HepG2 (cell line): ENCODE measurements around the gene SRSF2. TPM values are rescaled to one million over a fixed set of nuclear protein-coding genes. Genes with fewer than 3 reads are reported as not detected.

Source experiments
- AGO2 ChIP-seq: fragments of 200-400 bp; formaldehyde crosslinking; optimal IDR thresholded peaks from 2 replicates; pipeline ENCODE3; 2017; ENCODE audit warnings: mild to moderate bottlenecking, low read depth, low read length, moderate library complexity
- ARNTL ChIP-seq: sonication (generic); formaldehyde crosslinking; IDR thresholded peaks from 2 replicates; pipeline ENCODE4 v1.4.0; 2020; ENCODE audit warnings: mild to moderate bottlenecking, missing genetic modification reagents
- E2F5 ChIP-seq: sonication (generic); formaldehyde crosslinking; conservative IDR thresholded peaks from 2 replicates; pipeline ENCODE4 v1.4.0; 2020; ENCODE audit warnings: missing genetic modification reagents
- ELF4 ChIP-seq: sonication (generic); formaldehyde crosslinking; IDR thresholded peaks from 2 replicates; pipeline ENCODE4 v1.5.0; 2020; ENCODE audit warnings: missing genetic modification reagents, mild to moderate bottlenecking, moderate library complexity, borderline replicate concordance
- FOSL2 ChIP-seq: sonication (generic); formaldehyde crosslinking; IDR thresholded peaks from 2 replicates; pipeline ENCODE4 v1.4.0; 2020; ENCODE audit warnings: missing genetic modification reagents
- HMG20B ChIP-seq: conservative IDR thresholded peaks from 2 replicates; pipeline ENCODE4 v1.6.1; 2016; ENCODE audit warnings: missing genetic modification reagents, missing compliant biosample characterization
- ISX ChIP-seq: sonication (generic); formaldehyde crosslinking; conservative IDR thresholded peaks from 2 replicates; pipeline ENCODE4 v1.5.0; 2020; ENCODE audit warnings: missing genetic modification reagents
- MBD4 ChIP-seq: IDR thresholded peaks from 2 replicates; pipeline ENCODE4 v1.6.1; 2012; ENCODE audit warnings: low read length, inconsistent platforms, borderline replicate concordance
- MBNL3 ChIP-seq: fragments of 250-450 bp; sonication (Bioruptor Pico); conservative IDR thresholded peaks from 2 replicates; pipeline ENCODE4 v1.8.0; 2022; ENCODE audit warnings: mild to moderate bottlenecking, inconsistent platforms
- NR2F1 ChIP-seq, 2 experiments: fragments of 450-650 bp in 1 of 2; formaldehyde crosslinking in 1 of 2; IDR thresholded peaks; 2 replicates each; pipeline versions ENCODE4 v1.5.0 to v1.6.1; 2016 to 2020; ENCODE audit warnings: mild to moderate bottlenecking in 1 of 2, missing compliant biosample characterization in 1 of 2, missing genetic modification reagents in 1 of 2, moderate library complexity in 1 of 2
- NR3C1 ChIP-seq: sonication (generic); formaldehyde crosslinking; IDR thresholded peaks from 2 replicates; pipeline ENCODE4 v1.4.0; 2020; ENCODE audit warnings: missing genetic modification reagents
- PRDM10 ChIP-seq: sonication (generic); formaldehyde crosslinking; IDR thresholded peaks from 2 replicates; pipeline ENCODE4 v1.4.0; 2020; ENCODE audit warnings: low read depth, missing genetic modification reagents
- PRDM4 ChIP-seq: sonication (generic); formaldehyde crosslinking; IDR thresholded peaks from 2 replicates; pipeline ENCODE4 v1.9.0; 2021; ENCODE audit warnings: missing genetic modification reagents, borderline replicate concordance
- RAD51 ChIP-seq: fragments of 450-650 bp; IDR thresholded peaks from 2 replicates; pipeline ENCODE4 v1.6.1; 2016; ENCODE audit warnings: borderline replicate concordance
- REL ChIP-seq: sonication (generic); formaldehyde crosslinking; conservative IDR thresholded peaks from 2 replicates; pipeline ENCODE4 v1.8.0; 2022; ENCODE audit warnings: mild to moderate bottlenecking, missing genetic modification reagents, moderate library complexity
- SMARCE1 ChIP-seq: fragments of 450-650 bp; IDR thresholded peaks from 2 replicates; pipeline ENCODE4 v1.6.1; 2017; ENCODE audit warnings: borderline replicate concordance
- SP2 ChIP-seq: sonication (generic); formaldehyde crosslinking; IDR thresholded peaks from 2 replicates; pipeline ENCODE4 v1.5.1; 2020; ENCODE audit warnings: mild to moderate bottlenecking, missing genetic modification reagents
- ZFP1 ChIP-seq: IDR thresholded peaks from 2 replicates; pipeline ENCODE4 v1.6.1; 2016
- ZFP62 ChIP-seq: sonication (generic); formaldehyde crosslinking; IDR thresholded peaks from 2 replicates; pipeline ENCODE4 v1.4.0; 2020; ENCODE audit warnings: missing genetic modification reagents
- ZFY ChIP-seq: sonication (generic); formaldehyde crosslinking; IDR thresholded peaks from 2 replicates; pipeline ENCODE4 v1.4.0; 2020; ENCODE audit warnings: missing genetic modification reagents
- ZKSCAN1 ChIP-seq: fragments of 150-350 bp; IDR thresholded peaks from 2 replicates; pipeline ENCODE4 v1.6.1; 2014; ENCODE audit warnings: low read length
- ZMYM4 ChIP-seq: sonication (generic); formaldehyde crosslinking; IDR thresholded peaks from 2 replicates; pipeline ENCODE4 v1.8.1; 2023; ENCODE audit warnings: mild to moderate bottlenecking, missing genetic modification reagents
- ZNF460 ChIP-seq: sonication (generic); formaldehyde crosslinking; IDR thresholded peaks from 2 replicates; pipeline ENCODE4 v1.5.1; 2020; ENCODE audit warnings: missing genetic modification reagents, mild to moderate bottlenecking, borderline replicate concordance
- ZNF556 ChIP-seq: sonication (generic); formaldehyde crosslinking; IDR thresholded peaks from 2 replicates; pipeline ENCODE4 v1.4.0; 2020; ENCODE audit warnings: mild to moderate bottlenecking, missing genetic modification reagents, borderline replicate concordance
- ZSCAN12 ChIP-seq: sonication (generic); formaldehyde crosslinking; IDR thresholded peaks from 2 replicates; pipeline ENCODE4 v1.9.0; 2021; ENCODE audit warnings: mild to moderate bottlenecking, missing genetic modification reagents
- polyA plus RNA-seq, 8 experiments: library from polyadenylated mRNA; depleted of rRNA in 3 of 8; stranded (reverse) in 7 of 8; unstranded in 1 of 8; fragments of >200 nt; fragmentation: Illumina TruSeq in 4 of 8; extraction: Trizol in 4 of 8; gene quantifications; 2 replicates each; pipeline versions ENCODE4 v1.2.1 to v1.2.3, GENCODE V29; 2011 to 2016; ENCODE audit warnings: low read depth in 4 of 8, missing spikeins in 1 of 8, mixed read lengths in 1 of 8; ENCODE audit not compliant: insufficient read depth in 1 of 8
- total RNA-seq, 5 experiments: library from RNA; depleted of rRNA; stranded (reverse); fragments of >200 nt; fragmentation: Illumina TruSeq; extraction: Trizol; gene quantifications; 2 replicates each; pipeline ENCODE4 v1.2.3, GENCODE V29; 2016; ENCODE audit warnings: low read depth in 1 of 5

SRSF2 gene
- total and polyA plus RNA-seq, 2 of the 13 experiments (the other 11 are each of a cell fraction or from before 2014, with no cell fraction given), result 306 to 319 TPM

GRCh38 chr17:76737676-76738467, 741 bp upstream of the SRSF2 start, which contains the start of gene MFSD11 (continued):
- TF ChIP-seq SP2 (no peak), ZFP62 (no peak), PRDM10 (no peak; the same call in 1 of the 2 replicates), ARNTL (CRISPR knock-in tag) (no peak), ZFY (CRISPR knock-in tag) (peak; percentile 33), ELF4 (CRISPR knock-in tag) (peak; percentile 8; the same call in 1 of the 2 replicates), ISX (CRISPR knock-in tag) (no peak), RAD51 (peak; percentile 81), HMG20B (no peak), SMARCE1 (no peak), FOSL2 (peak; percentile 91), NR3C1 (CRISPR knock-in tag) (0 out of 2 replicates have a peak, but pooled peaks have one; percentile 61), MBD4 (no peak), ZSCAN12 (no peak), E2F5 (no peak), ZNF556 (CRISPR knock-in tag) (no peak; the same call in 1 of the 2 replicates), ZMYM4 (CRISPR knock-in tag) (no peak), NR2F1 (CRISPR knock-in tag; IDR thresholded peaks at IDR 0.05) (no peak), REL (peak; percentile 93), ZFP1 (no peak), MBNL3 (CRISPR knock-in tag) (no peak), ZKSCAN1 (no peak), PRDM4 (no peak), ZNF460 (CRISPR knock-in tag) (no peak), AGO2 (no peak)
